Uterus (tissue), 2 donors: ENCODE measurements around the gene SMAD4.

Experiments
- CTCF ChIP-seq, 4 experiments: fragments of 200-600 bp in 2 of 4; fragments of 450-650 bp in 2 of 4; sonication (generic) in 2 of 4; IDR thresholded peaks; one replicate each; pipeline ENCODE4 v1.5.1; 2016 to 2019; ENCODE audit warnings: antibody characterized with exemption in 4 of 4, mild to moderate bottlenecking in 2 of 4, moderate library complexity in 1 of 4
- POLR2A ChIP-seq, 2 donors: fragments of 450-650 bp; IDR thresholded peaks; one replicate each; pipeline ENCODE4 v1.6.1; 2016; ENCODE audit warnings: antibody characterized with exemption in 2 of 2, mild to moderate bottlenecking in 1 of 2, moderate library complexity in 1 of 2

GRCh38 chr18:51133580-51134160, 103.7 kb downstream of the SMAD4 start:
- TF ChIP-seq CTCF (IDR thresholded peaks at IDR 0.05) = no peak
- no peak for TF ChIP-seq POLR2A (IDR thresholded peaks at IDR 0.05)
